Naive thymus-derived CD4-positive, alpha-beta T cell (primary cell): ENCODE results near the gene TAC4. TPM values are rescaled to one million over a fixed set of nuclear protein-coding genes. Genes with fewer than 3 reads are reported as not detected.

Experiments
- ATAC-seq: fragments of 150-1000 bp; cut with Tn5 transposase; 2 replicates; pipeline ENCODE4 v1.10.0; 2021; ENCODE audit warnings: mild to moderate bottlenecking, moderate library complexity
- CTCF ChIA-PET: fragments of 350-600 bp; sonication (Branson Sonifier 250); formaldehyde crosslinking; loops from one replicate; lab custom pipeline; 2021; ENCODE audit warnings: antibody characterized with exemption; lab: Charles Lee
- POLR2A ChIA-PET: fragments of 350-600 bp; sonication (Branson Sonifier 250); formaldehyde crosslinking; loops from one replicate; lab custom pipeline; 2021; ENCODE audit warnings: antibody characterized with exemption, inconsistent platforms; lab: Charles Lee
- DNase-seq, 9 donors: peaks; one replicate each; pipeline versions ENCODE4 v3.0.0 to v3.0.0-alpha.2; 2020 to 2022; ENCODE audit warnings: mixed read lengths in 1 of 9
- H3K27ac ChIP-seq: one replicate; pipeline ENCODE4 v1.7.0; 2013; ENCODE audit warnings: mild to moderate bottlenecking, low read depth, low read length, moderate library complexity
- H3K27me3 ChIP-seq, 2 donors: one replicate each; pipeline ENCODE4 v1.7.0; 2013; ENCODE audit warnings: low read length in 2 of 2, mild to moderate bottlenecking in 2 of 2, moderate library complexity in 2 of 2; ENCODE audit not compliant: control insufficient read depth in 2 of 2, insufficient read depth in 2 of 2
- H3K36me3 ChIP-seq, 3 experiments: 1 replicate in 2 of 3; 2 replicates in 1 of 3; pipeline ENCODE4 v1.7.0; 2013; ENCODE audit warnings: low read length in 3 of 3, mild to moderate bottlenecking in 3 of 3, moderate library complexity in 1 of 3; ENCODE audit not compliant: insufficient read depth in 3 of 3, control insufficient read depth in 2 of 3
- H3K4me1 ChIP-seq, 2 donors: one replicate each; pipeline ENCODE4 v1.7.0; 2013; ENCODE audit warnings: low read length in 2 of 2, mild to moderate bottlenecking in 2 of 2, moderate library complexity in 1 of 2; ENCODE audit not compliant: control insufficient read depth in 2 of 2, insufficient read depth in 2 of 2
- H3K4me3 ChIP-seq: 2 replicates; pipeline ENCODE4 v1.7.0; 2013; ENCODE audit warnings: mild to moderate bottlenecking, low read length
- H3K9me3 ChIP-seq, 3 experiments: 1 replicate in 2 of 3; 2 replicates in 1 of 3; pipeline ENCODE4 v1.7.0; 2013; ENCODE audit warnings: low read length in 3 of 3; ENCODE audit not compliant: control insufficient read depth in 2 of 3
- H3K27ac Mint-ChIP-seq, 9 donors: one replicate each; pipeline ENCODE4 v1.8.0; 2020 to 2022; ENCODE audit warnings: mixed read lengths in 9 of 9, mild to moderate bottlenecking in 8 of 9, moderate library complexity in 5 of 9, inconsistent platforms in 2 of 9
- H3K27me3 Mint-ChIP-seq, 5 donors: one replicate each; pipeline ENCODE4 v1.8.0; 2021 to 2022; ENCODE audit warnings: mixed read lengths in 5 of 5, mild to moderate bottlenecking in 1 of 5
- H3K36me3 Mint-ChIP-seq, 5 donors: one replicate each; pipeline ENCODE4 v1.8.0; 2020 to 2022; ENCODE audit warnings: mixed read lengths in 5 of 5, mild to moderate bottlenecking in 3 of 5, inconsistent platforms in 1 of 5
- H3K4me1 Mint-ChIP-seq, 7 donors: one replicate each; pipeline ENCODE4 v1.8.0; 2020 to 2022; ENCODE audit warnings: mixed read lengths in 7 of 7, mild to moderate bottlenecking in 3 of 7, inconsistent platforms in 1 of 7
- H3K4me3 Mint-ChIP-seq, 10 donors: one replicate each; pipeline ENCODE4 v1.8.0; 2020 to 2022; ENCODE audit warnings: mild to moderate bottlenecking in 10 of 10, mixed read lengths in 10 of 10, moderate library complexity in 6 of 10, inconsistent platforms in 2 of 10
- H3K9me3 Mint-ChIP-seq, 11 donors: one replicate each; pipeline ENCODE4 v1.8.0; 2020 to 2022; ENCODE audit warnings: mixed read lengths in 11 of 11, mild to moderate bottlenecking in 4 of 11, inconsistent platforms in 1 of 11, moderate library complexity in 1 of 11
- intact Hi-C, 2 donors: fragments of 100-400 bp; cut with micrococcal nuclease; formaldehyde crosslinking; loops; one replicate each; pipeline ENCODE4 v1.15.1; 2023
- polyA plus RNA-seq, 2 donors: library from polyadenylated mRNA; unstranded; fragments of 300-500 nt; fragmentation: Illumina TruSeq; gene quantifications; one replicate each; pipeline ENCODE4 v1.2.3, GENCODE V29; 2021
- total RNA-seq, 6 experiments: library from RNA in 5 of 6; stranded (reverse) in 5 of 6; gene quantifications; 1 replicate in 5 of 6; 2 replicates in 1 of 6; pipeline ENCODE4 v1.2.3 and lab custom pipeline; 2021 to 2026

The TAC4 gene
- total and polyA plus RNA-seq, 7 experiments from 2014 or later, result not detected

DNA sequence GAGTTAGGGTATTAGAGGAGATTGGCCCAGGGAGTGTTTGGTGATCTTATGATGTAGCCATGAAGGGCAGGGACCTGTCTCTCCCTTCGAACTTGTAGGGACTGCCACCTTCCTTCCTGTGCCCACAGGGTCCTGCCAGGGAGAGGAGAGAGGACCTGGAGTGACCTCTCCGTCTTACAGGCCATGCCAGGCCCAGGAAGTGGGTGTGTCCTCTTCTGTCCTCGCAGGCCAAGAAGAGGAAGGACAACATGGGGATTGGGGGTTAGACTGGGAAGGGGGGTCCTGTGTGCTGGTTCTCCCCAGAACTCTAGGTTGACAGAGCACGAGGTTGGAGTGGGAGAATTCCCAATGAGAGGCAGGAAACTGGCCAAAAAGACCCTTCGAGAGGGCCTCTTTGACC lies 43.4 kb upstream of the TAC4 start:
- H3K36me3 ChIP-seq, result no peaks in the 10 kb centered on the region
- intact Hi-C loops, result no loop called here
- DNase-seq (no peak), ATAC-seq (no peak)
- Mint-ChIP-seq H3K36me3 (peaks cover 0 to 3% (median 0%) of the 10 kb centered on the region in 5 donors), H3K4me1 (peaks cover 0 to 6% (median 0%) of the 10 kb centered on the region in 7 donors), H3K9me3 (no peaks in the 10 kb centered on the region), H3K4me3 (no peak overlapping the region), H3K27me3 (peaks cover 52 to 84% (median 59%) of the 10 kb centered on the region in 5 donors), H3K27ac (no peak overlapping the region)
- ChIA-PET CTCF (no interaction called here), POLR2A (no interaction called here)
- H3K9me3 ChIP-seq, result no peaks in the 10 kb centered on the region
- no peaks in the 10 kb centered on the region for H3K4me1 ChIP-seq
- H3K4me3 ChIP-seq, result no peak overlapping the region
- no peak overlapping the region for H3K27ac ChIP-seq
- H3K27me3 ChIP-seq, result peaks cover 0 to 4% of the 10 kb centered on the region in 2 donors

GRCh38 chr17:49890852-49891251 lies 43.0 kb upstream of the TAC4 start:
- peaks cover 0 to 6% (median 0%) of the 10 kb centered on the region in 7 donors for H3K4me1 Mint-ChIP-seq
- no peak overlapping the region for H3K4me3 Mint-ChIP-seq
- Histone ChIP-seq H3K27ac (no peak overlapping the region), H3K27me3 (peaks cover 0 to 4% of the 10 kb centered on the region in 2 donors), H3K9me3 (no peaks in the 10 kb centered on the region), H3K4me3 (no peak overlapping the region), H3K4me1 (no peaks in the 10 kb centered on the region), H3K36me3 (no peaks in the 10 kb centered on the region)
- CTCF ChIA-PET, result no interaction called here
- H3K36me3 Mint-ChIP-seq, result peaks cover 0 to 3% (median 0%) of the 10 kb centered on the region in 5 donors
- intact Hi-C loops, result no loop called here
- no peak overlapping the region for H3K27ac Mint-ChIP-seq
- ATAC-seq (no peak), DNase-seq (no peak)
- H3K9me3 Mint-ChIP-seq, result no peaks in the 10 kb centered on the region
- POLR2A ChIA-PET, result no interaction called here
- peaks cover 49 to 80% (median 55%) of the 10 kb centered on the region in 5 donors for H3K27me3 Mint-ChIP-seq

DNA sequence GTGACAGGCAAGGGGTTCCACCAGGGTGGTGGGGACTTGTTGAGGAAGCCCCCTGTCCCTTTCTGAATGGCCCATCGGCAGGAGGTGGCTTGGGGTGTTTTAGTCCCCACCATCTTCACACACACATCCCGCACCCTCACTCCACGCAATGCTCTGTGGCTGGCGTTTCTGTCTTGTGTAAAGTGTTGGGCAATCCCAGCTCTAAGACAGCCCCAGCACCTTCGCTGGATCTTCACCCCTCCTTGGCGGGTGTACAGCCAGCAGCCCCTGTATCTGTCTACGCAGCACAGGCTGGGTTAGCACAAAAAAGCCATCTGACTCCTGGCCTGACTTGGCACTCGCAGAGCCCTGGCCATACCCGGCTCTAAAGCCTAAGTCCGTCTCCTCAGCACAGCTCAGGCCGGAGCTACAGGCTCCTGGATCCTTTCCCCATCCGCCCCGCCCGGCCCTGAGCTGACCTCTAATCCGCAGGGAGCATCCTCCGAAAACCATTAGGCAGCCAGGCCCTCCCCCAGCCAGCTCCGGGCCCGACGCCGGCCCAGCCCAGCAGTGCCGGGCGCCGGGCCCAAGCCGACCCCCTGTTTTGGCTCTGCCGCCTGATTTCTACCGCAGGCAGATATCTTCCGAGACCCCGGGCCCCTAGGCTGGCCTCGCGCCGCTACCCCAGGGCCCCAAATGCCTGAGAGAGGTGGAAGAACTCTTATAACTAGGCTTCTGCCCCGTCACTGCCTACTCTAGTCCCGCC lies 42.4 kb upstream of the TAC4 start:
- Histone ChIP-seq H3K27ac (no peak overlapping the region), H3K9me3 (no peaks in the 10 kb centered on the region), H3K36me3 (no peaks in the 10 kb centered on the region), H3K27me3 (peaks cover 0 to 4% of the 10 kb centered on the region in 2 donors), H3K4me1 (no peaks in the 10 kb centered on the region), H3K4me3 (no peak overlapping the region)
- Mint-ChIP-seq H3K27ac (no peak overlapping the region), H3K9me3 (no peaks in the 10 kb centered on the region), H3K27me3 (peaks cover 46 to 76% (median 57%) of the 10 kb centered on the region in 5 donors), H3K4me1 (peaks cover 0 to 6% (median 0%) of the 10 kb centered on the region in 7 donors), H3K4me3 (no peak overlapping the region), H3K36me3 (peaks cover 0 to 3% (median 0%) of the 10 kb centered on the region in 5 donors)
- ChIA-PET CTCF (interaction anchor here (0.5 kb wide), 1 partner anchor 106 kb away, joined by 3 read pairs; no protein-coding TSS in a partner anchor), POLR2A (no interaction called here)
- intact Hi-C loops, result no loop called here
- ATAC-seq (no peak), DNase-seq (no peak)

DNA sequence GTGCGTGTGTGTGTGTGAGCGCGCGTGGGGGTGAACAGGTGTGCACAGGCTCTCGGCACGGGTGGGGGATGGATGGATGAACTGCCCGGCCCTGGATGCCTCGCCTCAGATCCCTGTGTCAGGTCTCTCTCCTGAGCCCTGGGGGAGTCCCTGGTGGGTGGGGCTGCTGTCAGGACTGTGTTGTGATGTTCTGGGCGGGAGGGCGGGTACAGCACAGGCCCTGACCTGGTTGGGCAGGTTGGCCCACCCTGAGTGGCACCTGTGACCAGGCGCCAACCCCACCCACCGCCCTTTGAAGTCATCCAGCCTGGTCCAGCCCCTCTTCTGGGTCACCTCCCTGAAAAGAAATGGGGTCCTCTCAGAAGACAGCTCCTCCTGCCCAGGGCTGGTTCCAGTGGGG lies 41.6 kb upstream of the TAC4 start:
- no peak for ATAC-seq
- Mint-ChIP-seq H3K27me3 (peaks cover 43 to 77% (median 54%) of the 10 kb centered on the region in 5 donors), H3K4me1 (peaks cover 0 to 6% (median 0%) of the 10 kb centered on the region in 7 donors), H3K27ac (peak overlapping the region in 1 of 9 donors; percentile 81), H3K36me3 (peaks cover 0 to 3% (median 0%) of the 10 kb centered on the region in 5 donors), H3K4me3 (no peak overlapping the region), H3K9me3 (no peaks in the 10 kb centered on the region)
- intact Hi-C loops, result no loop called here
- no peaks in the 10 kb centered on the region for H3K4me1 ChIP-seq
- H3K27ac ChIP-seq, result no peak overlapping the region
- H3K27me3 ChIP-seq, result peaks cover 0 to 4% of the 10 kb centered on the region in 2 donors
- no peaks in the 10 kb centered on the region for H3K36me3 ChIP-seq
- ChIA-PET CTCF (no interaction called here), POLR2A (no interaction called here)
- H3K4me3 ChIP-seq, result no peak overlapping the region
- DNase-seq, result no peak
- H3K9me3 ChIP-seq, result no peaks in the 10 kb centered on the region

GRCh38 chr17:49887744-49888360 lies 40.0 kb upstream of the TAC4 start:
- peak overlapping the region in 1 of 9 donors; percentile 62 for H3K27ac Mint-ChIP-seq
- H3K9me3 Mint-ChIP-seq, result peaks cover 0 to 2% (median 0%) of the 10 kb centered on the region in 11 donors
- Histone ChIP-seq H3K9me3 (no peaks in the 10 kb centered on the region), H3K27ac (no peak overlapping the region), H3K4me1 (no peaks in the 10 kb centered on the region), H3K36me3 (no peaks in the 10 kb centered on the region), H3K27me3 (peaks cover 0 to 4% of the 10 kb centered on the region in 2 donors), H3K4me3 (no peak overlapping the region)
- H3K36me3 Mint-ChIP-seq, result peaks cover 0 to 3% (median 0%) of the 10 kb centered on the region in 5 donors
- CTCF ChIA-PET, result interaction anchor here (1.1 kb wide), 1 partner anchor 109 kb away, joined by 3 read pairs; no protein-coding TSS in a partner anchor
- intact Hi-C loops, result no loop called here
- H3K4me3 Mint-ChIP-seq, result no peak overlapping the region
- H3K4me1 Mint-ChIP-seq, result peaks cover 0 to 6% (median 0%) of the 10 kb centered on the region in 7 donors
- POLR2A ChIA-PET, result no interaction called here
- DNase-seq (no peak), ATAC-seq (no peak)
- H3K27me3 Mint-ChIP-seq, result peaks cover 34 to 65% (median 51%) of the 10 kb centered on the region in 5 donors

GRCh38 chr17:49887086-49887743 lies 39.3 kb upstream of the TAC4 start:
- intact Hi-C loops, result no loop called here
- no peaks in the 10 kb centered on the region for H3K9me3 ChIP-seq
- H3K4me3 ChIP-seq, result no peak overlapping the region
- H3K4me1 Mint-ChIP-seq, result peaks cover 0 to 6% (median 0%) of the 10 kb centered on the region in 7 donors
- H3K4me3 Mint-ChIP-seq, result no peak overlapping the region
- H3K36me3 ChIP-seq, result no peaks in the 10 kb centered on the region
- H3K4me1 ChIP-seq, result no peaks in the 10 kb centered on the region
- H3K27ac Mint-ChIP-seq, result no peak overlapping the region
- no peaks in the 10 kb centered on the region for H3K36me3 Mint-ChIP-seq
- no peak overlapping the region for H3K27ac ChIP-seq
- ChIA-PET CTCF (no interaction called here), POLR2A (no interaction called here)
- no peak for DNase-seq
- H3K27me3 Mint-ChIP-seq, result peaks cover 33 to 64% (median 49%) of the 10 kb centered on the region in 5 donors
- ATAC-seq, result no peak
- peaks cover 0 to 4% of the 10 kb centered on the region in 2 donors for H3K27me3 ChIP-seq
- peaks cover 0 to 3% (median 0%) of the 10 kb centered on the region in 11 donors for H3K9me3 Mint-ChIP-seq
